ENCODE results near the gene MEGF11.

DNA sequence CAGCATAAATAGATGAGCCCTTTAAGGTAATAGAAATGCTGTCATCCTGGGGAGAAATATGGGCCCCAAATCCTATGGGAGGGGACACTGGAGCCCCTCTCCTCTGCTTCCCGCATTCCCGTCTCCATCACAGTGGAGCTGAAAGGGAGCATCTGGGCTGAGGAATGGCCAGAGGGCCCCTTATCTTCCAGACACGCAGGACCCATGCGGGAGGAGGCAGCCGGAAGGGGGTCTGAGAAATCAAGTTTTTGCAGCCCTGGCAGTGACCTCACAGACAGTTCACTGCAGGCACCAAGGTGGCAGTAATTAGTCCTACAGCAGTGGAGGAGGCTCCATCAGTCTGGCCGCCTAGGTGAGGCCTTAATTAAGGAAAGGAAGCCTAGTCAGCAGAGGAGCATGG is 304.1 kb downstream of the MEGF11 start:
- TF ChIP-seq, protein P1, sequence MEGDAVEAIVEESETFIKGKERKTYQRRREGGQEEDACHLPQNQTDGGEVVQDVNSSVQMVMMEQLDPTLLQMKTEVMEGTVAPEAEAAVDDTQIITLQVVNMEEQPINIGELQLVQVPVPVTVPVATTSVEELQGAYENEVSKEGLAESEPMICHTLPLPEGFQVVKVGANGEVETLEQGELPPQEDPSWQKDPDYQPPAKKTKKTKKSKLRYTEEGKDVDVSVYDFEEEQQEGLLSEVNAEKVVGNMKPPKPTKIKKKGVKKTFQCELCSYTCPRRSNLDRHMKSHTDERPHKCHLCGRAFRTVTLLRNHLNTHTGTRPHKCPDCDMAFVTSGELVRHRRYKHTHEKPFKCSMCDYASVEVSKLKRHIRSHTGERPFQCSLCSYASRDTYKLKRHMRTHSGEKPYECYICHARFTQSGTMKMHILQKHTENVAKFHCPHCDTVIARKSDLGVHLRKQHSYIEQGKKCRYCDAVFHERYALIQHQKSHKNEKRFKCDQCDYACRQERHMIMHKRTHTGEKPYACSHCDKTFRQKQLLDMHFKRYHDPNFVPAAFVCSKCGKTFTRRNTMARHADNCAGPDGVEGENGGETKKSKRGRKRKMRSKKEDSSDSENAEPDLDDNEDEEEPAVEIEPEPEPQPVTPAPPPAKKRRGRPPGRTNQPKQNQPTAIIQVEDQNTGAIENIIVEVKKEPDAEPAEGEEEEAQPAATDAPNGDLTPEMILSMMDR (IDR thresholded peaks at IDR 0.05): no peak
- no peak for TF ChIP-seq POLR2A (IDR thresholded peaks at IDR 0.05)
